DOHH2 (cell line): Measurements from ENCODE around the gene OBSCN.

Experiments
- H3F3A ChIP-seq: fragments of 200-600 bp; sonication (generic), shearing (Covaris generic); 2 replicates; pipeline ENCODE4 v1.6.0; 2016; ENCODE audit warnings: antibody characterized with exemption, mild to moderate bottlenecking; ENCODE audit not compliant: control insufficient read depth, insufficient read depth
- H3K27ac ChIP-seq: fragments of 200-600 bp; sonication (generic); 2 replicates; pipeline ENCODE4 v1.5.1; 2014; ENCODE audit warnings: low read depth, mild to moderate bottlenecking, low read length, moderate library complexity
- H3K27me3 ChIP-seq: fragments of 200-600 bp; sonication (generic); 2 replicates; pipeline ENCODE4 v1.6.1; 2014; ENCODE audit warnings: mild to moderate bottlenecking, low read length, mixed read lengths; ENCODE audit not compliant: control insufficient read depth
- H3K36me3 ChIP-seq: fragments of 200-600 bp; sonication (generic); 2 replicates; pipeline ENCODE4 v1.6.1; 2014; ENCODE audit warnings: mild to moderate bottlenecking, low read length, moderate library complexity, mixed read lengths; ENCODE audit not compliant: control insufficient read depth
- H3K4me1 ChIP-seq: fragments of 200-600 bp; sonication (generic); 2 replicates; pipeline ENCODE4 v1.6.1; 2014; ENCODE audit warnings: mild to moderate bottlenecking, low read length, mixed read lengths; ENCODE audit not compliant: control insufficient read depth
- H3K4me2 ChIP-seq: fragments of 200-600 bp; sonication (generic); 2 replicates; pipeline ENCODE4 v1.6.0; 2014; ENCODE audit warnings: mild to moderate bottlenecking, low read length, moderate library complexity
- H3K4me3 ChIP-seq: fragments of 200-600 bp; sonication (generic); 2 replicates; pipeline ENCODE4 v1.5.1; 2014; ENCODE audit warnings: mild to moderate bottlenecking, low read length, mixed read lengths
- H3K79me2 ChIP-seq: fragments of 200-600 bp; sonication (generic); 2 replicates; pipeline ENCODE4 v1.6.1; 2014; ENCODE audit warnings: mild to moderate bottlenecking, low read length, mixed read lengths; ENCODE audit not compliant: control insufficient read depth
- H3K9me2 ChIP-seq: fragments of 200-600 bp; sonication (generic); replicated peaks from 2 replicates; pipeline ENCODE4 v1.6.1; 2014; ENCODE audit warnings: mild to moderate bottlenecking, low read length, mixed read lengths; ENCODE audit not compliant: control insufficient read depth
- H3K9me3 ChIP-seq: fragments of 200-600 bp; sonication (generic); 2 replicates; pipeline ENCODE4 v1.6.1; 2014; ENCODE audit warnings: antibody characterized with exemption, low read length, mixed read lengths; ENCODE audit not compliant: control insufficient read depth, insufficient read depth
- H4K20me1 ChIP-seq: fragments of 200-600 bp; sonication (generic); 2 replicates; pipeline ENCODE4 v1.6.0; 2014; ENCODE audit warnings: low read depth, mild to moderate bottlenecking, antibody characterized with exemption, low read length, moderate library complexity; ENCODE audit not compliant: control insufficient read depth, insufficient read depth
- CTCF ChIP-seq: fragments of 200-600 bp; sonication (generic); IDR thresholded peaks from one replicate; pipeline ENCODE4 v1.5.1; 2014; ENCODE audit warnings: antibody characterized with exemption, mild to moderate bottlenecking, low read depth, low read length; ENCODE audit not compliant: poor library complexity, severe bottlenecking
- EZH2phosphoT487 ChIP-seq: fragments of 200-600 bp; sonication (generic); IDR thresholded peaks from 2 replicates; pipeline ENCODE4 v1.6.1; 2017; ENCODE audit warnings: borderline replicate concordance, mild to moderate bottlenecking, antibody characterized with exemption, low read length, moderate library complexity, mixed read lengths

Gene OBSCN

GRCh38 chr1:228288536-228289238 is 80.8 kb downstream of the OBSCN start:
- Histone ChIP-seq H3K27ac (no peak overlapping the region), H4K20me1 (no peaks in the 10 kb centered on the region), H3K4me3 (no peak overlapping the region), H3K4me2 (no peak overlapping the region), H3K79me2 (no peaks in the 10 kb centered on the region), H3F3A (no peaks in the 10 kb centered on the region), H3K27me3 (no peaks in the 10 kb centered on the region), H3K9me2 (no peaks in the 10 kb centered on the region), H3K36me3 (no peaks in the 10 kb centered on the region), H3K9me3 (no peaks in the 10 kb centered on the region), H3K4me1 (no peaks in the 10 kb centered on the region)
- no peak for TF ChIP-seq CTCF
- TF ChIP-seq EZH2phosphoT487 = no peak

- Histone ChIP-seq H3K4me1 (no peaks in the 10 kb centered on the region), H3K9me2 (no peaks in the 10 kb centered on the region), H3K27ac (no peak overlapping the region), H3F3A (no peaks in the 10 kb centered on the region), H4K20me1 (no peaks in the 10 kb centered on the region), H3K9me3 (no peaks in the 10 kb centered on the region), H3K36me3 (no peaks in the 10 kb centered on the region), H3K27me3 (no peaks in the 10 kb centered on the region), H3K79me2 (no peaks in the 10 kb centered on the region), H3K4me2 (no peak overlapping the region), H3K4me3 (no peak overlapping the region)
- no peak for TF ChIP-seq CTCF
- TF ChIP-seq EZH2phosphoT487 = no peak
Observed at GRCh38 chr1:228289239-228289849, 81.5 kb downstream of the OBSCN start.

GRCh38 chr1:228289996-228290881 is 82.4 kb downstream of the OBSCN start:
- Histone ChIP-seq H4K20me1 (no peaks in the 10 kb centered on the region), H3K4me2 (no peak overlapping the region), H3K27me3 (no peaks in the 10 kb centered on the region), H3K4me3 (no peak overlapping the region), H3K4me1 (no peaks in the 10 kb centered on the region), H3F3A (no peaks in the 10 kb centered on the region), H3K9me3 (no peaks in the 10 kb centered on the region), H3K9me2 (no peaks in the 10 kb centered on the region), H3K27ac (no peak overlapping the region), H3K79me2 (no peaks in the 10 kb centered on the region), H3K36me3 (no peaks in the 10 kb centered on the region)
- TF ChIP-seq EZH2phosphoT487 (no peak), CTCF (no peak)
